A673 (cell line): Measurements from ENCODE around the gene SH3TC1.

Experiments
- EZH2 ChIP-seq: fragments of 200-600 bp; sonication (generic); IDR thresholded peaks from 2 replicates; pipeline ENCODE4 v1.6.1; 2017; ENCODE audit warnings: borderline replicate concordance, low read depth, mild to moderate bottlenecking, mixed read lengths, antibody characterized with exemption, low read length; ENCODE audit not compliant: poor library complexity, severe bottlenecking
- TF ChIP-seq, protein P1 (sequence below): fragments of 300-800, 200-600 bp; sonication (generic); conservative IDR thresholded peaks from 2 replicates; pipeline ENCODE4 v1.5.1; 2017; ENCODE audit warnings: low read depth, mild to moderate bottlenecking, antibody characterized with exemption, low read length, moderate library complexity, mixed read lengths

- TF ChIP-seq, protein P1, sequence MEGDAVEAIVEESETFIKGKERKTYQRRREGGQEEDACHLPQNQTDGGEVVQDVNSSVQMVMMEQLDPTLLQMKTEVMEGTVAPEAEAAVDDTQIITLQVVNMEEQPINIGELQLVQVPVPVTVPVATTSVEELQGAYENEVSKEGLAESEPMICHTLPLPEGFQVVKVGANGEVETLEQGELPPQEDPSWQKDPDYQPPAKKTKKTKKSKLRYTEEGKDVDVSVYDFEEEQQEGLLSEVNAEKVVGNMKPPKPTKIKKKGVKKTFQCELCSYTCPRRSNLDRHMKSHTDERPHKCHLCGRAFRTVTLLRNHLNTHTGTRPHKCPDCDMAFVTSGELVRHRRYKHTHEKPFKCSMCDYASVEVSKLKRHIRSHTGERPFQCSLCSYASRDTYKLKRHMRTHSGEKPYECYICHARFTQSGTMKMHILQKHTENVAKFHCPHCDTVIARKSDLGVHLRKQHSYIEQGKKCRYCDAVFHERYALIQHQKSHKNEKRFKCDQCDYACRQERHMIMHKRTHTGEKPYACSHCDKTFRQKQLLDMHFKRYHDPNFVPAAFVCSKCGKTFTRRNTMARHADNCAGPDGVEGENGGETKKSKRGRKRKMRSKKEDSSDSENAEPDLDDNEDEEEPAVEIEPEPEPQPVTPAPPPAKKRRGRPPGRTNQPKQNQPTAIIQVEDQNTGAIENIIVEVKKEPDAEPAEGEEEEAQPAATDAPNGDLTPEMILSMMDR, result no peak
- no peak for TF ChIP-seq EZH2
Measured at GRCh38 chr4:8265171-8265929, 66.3 kb downstream of the SH3TC1 start.
